Progenitor cell of endocrine pancreas (in vitro differentiated cells): Measurements from ENCODE around the gene LRCH1. TPM values are rescaled to one million over a fixed set of nuclear protein-coding genes. Genes with fewer than 3 reads are reported as not detected.

Source experiments
- DNase-seq: peaks from one replicate; pipeline ENCODE4 v3.0.0; 2021; ENCODE audit warnings: low spot score; ENCODE audit not compliant: unreplicated experiment
- H3K27ac Mint-ChIP-seq: 2 replicates; pipeline ENCODE4 v1.8.0; 2021; ENCODE audit warnings: mild to moderate bottlenecking, moderate library complexity, mixed read lengths
- H3K27me3 Mint-ChIP-seq: 2 replicates; pipeline ENCODE4 v1.8.0; 2021; ENCODE audit warnings: mixed read lengths
- H3K36me3 Mint-ChIP-seq: 2 replicates; pipeline ENCODE4 v1.8.0; 2022; ENCODE audit warnings: mixed read lengths; ENCODE audit not compliant: insufficient read depth
- H3K4me1 Mint-ChIP-seq: 2 replicates; pipeline ENCODE4 v1.8.0; 2021; ENCODE audit warnings: low read depth, mixed read lengths
- H3K4me3 Mint-ChIP-seq: 2 replicates; pipeline ENCODE4 v1.8.0; 2021; ENCODE audit warnings: low read depth, mild to moderate bottlenecking, moderate library complexity, mixed read lengths
- H3K9me3 Mint-ChIP-seq: 2 replicates; pipeline ENCODE4 v1.8.0; 2021; ENCODE audit warnings: low read depth, mixed read lengths
- total RNA-seq: library from RNA; stranded (reverse); gene quantifications from 2 replicates; pipeline ENCODE4 v1.2.1, GENCODE V29; 2021
- TF ChIP-seq, protein P1 (sequence below): fragments of 200-600 bp; sonication (generic); IDR thresholded peaks from one replicate; pipeline ENCODE4 v1.5.0; 2021; ENCODE audit warnings: antibody characterized with exemption, mild to moderate bottlenecking; ENCODE audit not compliant: unreplicated experiment

LRCH1 gene
- total RNA-seq, 1 donor from 2014 or later, result 17.9 TPM

DNA sequence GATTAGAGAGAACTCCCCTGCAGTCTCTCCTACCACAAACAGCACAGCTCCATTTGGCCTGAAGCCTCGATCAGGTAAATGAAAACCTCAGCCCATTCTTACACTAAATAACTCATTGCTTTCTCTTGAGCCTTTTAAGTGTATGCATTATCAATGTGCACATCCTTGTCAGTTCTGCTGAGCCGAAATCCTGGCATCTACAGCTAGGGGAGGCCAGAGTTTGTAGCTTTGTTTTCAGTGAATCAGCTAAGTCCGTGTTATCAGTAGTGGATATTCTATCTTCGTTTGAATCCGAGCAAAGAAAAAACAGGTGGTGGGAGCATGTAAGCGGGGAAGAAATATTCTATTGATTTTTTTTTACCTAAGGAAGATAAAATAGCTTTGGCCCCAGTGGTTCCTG is 159.6 kb downstream of the LRCH1 start:
- TF ChIP-seq, protein P1, sequence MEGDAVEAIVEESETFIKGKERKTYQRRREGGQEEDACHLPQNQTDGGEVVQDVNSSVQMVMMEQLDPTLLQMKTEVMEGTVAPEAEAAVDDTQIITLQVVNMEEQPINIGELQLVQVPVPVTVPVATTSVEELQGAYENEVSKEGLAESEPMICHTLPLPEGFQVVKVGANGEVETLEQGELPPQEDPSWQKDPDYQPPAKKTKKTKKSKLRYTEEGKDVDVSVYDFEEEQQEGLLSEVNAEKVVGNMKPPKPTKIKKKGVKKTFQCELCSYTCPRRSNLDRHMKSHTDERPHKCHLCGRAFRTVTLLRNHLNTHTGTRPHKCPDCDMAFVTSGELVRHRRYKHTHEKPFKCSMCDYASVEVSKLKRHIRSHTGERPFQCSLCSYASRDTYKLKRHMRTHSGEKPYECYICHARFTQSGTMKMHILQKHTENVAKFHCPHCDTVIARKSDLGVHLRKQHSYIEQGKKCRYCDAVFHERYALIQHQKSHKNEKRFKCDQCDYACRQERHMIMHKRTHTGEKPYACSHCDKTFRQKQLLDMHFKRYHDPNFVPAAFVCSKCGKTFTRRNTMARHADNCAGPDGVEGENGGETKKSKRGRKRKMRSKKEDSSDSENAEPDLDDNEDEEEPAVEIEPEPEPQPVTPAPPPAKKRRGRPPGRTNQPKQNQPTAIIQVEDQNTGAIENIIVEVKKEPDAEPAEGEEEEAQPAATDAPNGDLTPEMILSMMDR, result no peak
- H3K36me3 Mint-ChIP-seq, result peaks cover 4% of the 10 kb centered on the region
- H3K4me3 Mint-ChIP-seq, result no peak overlapping the region
- peaks cover 27% of the 10 kb centered on the region for H3K4me1 Mint-ChIP-seq
- DNase-seq, result no peak
- no peaks in the 10 kb centered on the region for H3K9me3 Mint-ChIP-seq
- no peaks in the 10 kb centered on the region for H3K27me3 Mint-ChIP-seq
- H3K27ac Mint-ChIP-seq, result no peak overlapping the region

DNA sequence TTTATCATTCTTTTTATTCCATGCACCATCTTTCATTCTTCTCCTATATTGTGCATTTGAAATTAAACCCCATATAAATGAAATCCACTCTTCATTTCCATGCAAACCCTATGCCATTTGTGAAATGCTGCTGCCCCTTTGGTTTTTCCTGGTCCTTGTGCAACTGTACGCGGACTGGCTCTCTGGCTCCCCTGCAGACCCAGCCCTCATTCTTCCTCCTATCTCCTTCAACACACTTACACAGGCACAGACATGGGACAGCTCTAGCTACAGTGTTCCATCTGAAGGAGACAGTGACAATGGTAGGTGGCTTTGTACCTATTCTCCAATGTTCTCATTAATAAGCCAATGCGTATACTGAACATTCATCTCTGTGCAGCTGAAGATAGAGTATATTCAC is 162.4 kb downstream of the LRCH1 start:
- no peak for DNase-seq
- TF ChIP-seq, protein P1, result no peak
- H3K27me3 Mint-ChIP-seq, result no peaks in the 10 kb centered on the region
- no peak overlapping the region for H3K27ac Mint-ChIP-seq
- H3K36me3 Mint-ChIP-seq, result peaks cover 4% of the 10 kb centered on the region
- H3K4me3 Mint-ChIP-seq, result no peak overlapping the region
- no peaks in the 10 kb centered on the region for H3K9me3 Mint-ChIP-seq
- peaks cover 26% of the 10 kb centered on the region for H3K4me1 Mint-ChIP-seq

DNA sequence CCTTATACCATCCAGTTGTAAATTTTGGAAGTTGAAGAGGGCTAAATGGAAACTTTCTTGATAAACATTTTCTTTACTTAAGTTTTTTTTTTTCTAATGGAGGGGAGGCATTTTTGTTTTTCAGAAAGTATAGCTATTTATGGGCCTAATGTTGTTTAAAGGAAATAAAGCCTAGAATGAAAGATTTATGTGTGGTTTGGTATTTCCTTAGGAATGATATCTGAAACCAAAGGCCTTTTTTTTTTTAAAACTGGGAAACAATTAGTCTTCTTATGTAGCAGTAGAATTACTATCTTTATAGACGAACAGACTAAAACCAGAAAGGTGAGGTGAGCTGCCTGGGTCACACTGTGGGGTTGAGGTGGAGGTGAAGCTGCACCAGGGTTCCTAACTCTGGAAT is 163.9 kb downstream of the LRCH1 start:
- TF ChIP-seq, protein P1, result no peak

DNA sequence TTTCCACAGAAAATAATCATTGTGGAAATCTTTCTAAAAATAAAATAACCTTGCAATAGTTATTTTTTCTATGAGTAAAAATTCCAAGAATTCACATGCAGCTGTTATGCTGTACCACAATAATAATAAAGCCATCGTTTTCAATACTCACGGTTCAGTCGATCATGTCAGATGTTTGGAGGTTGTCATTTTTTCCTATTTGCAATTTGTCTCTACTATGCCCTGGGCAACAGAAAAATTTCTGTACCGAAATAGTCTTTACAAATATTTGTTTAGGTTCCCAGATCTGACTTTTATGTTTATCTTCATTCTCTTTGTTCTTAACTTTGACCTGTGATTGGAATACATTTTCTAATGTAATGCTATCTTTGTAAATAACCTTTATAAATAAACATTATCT is 164.3 kb downstream of the LRCH1 start:
- Mint-ChIP-seq H3K4me3 (no peak overlapping the region), H3K9me3 (no peaks in the 10 kb centered on the region), H3K36me3 (peaks cover 4% of the 10 kb centered on the region), H3K27ac (no peak overlapping the region), H3K27me3 (no peaks in the 10 kb centered on the region), H3K4me1 (peaks cover 23% of the 10 kb centered on the region)
- no peak for DNase-seq
- TF ChIP-seq, protein P1, result no peak

More for the DNA sequence above, 163.9 kb downstream of the LRCH1 start:
- no peak for DNase-seq
- Mint-ChIP-seq H3K4me3 (no peak overlapping the region), H3K27me3 (no peaks in the 10 kb centered on the region), H3K27ac (no peak overlapping the region), H3K9me3 (no peaks in the 10 kb centered on the region), H3K4me1 (peaks cover 26% of the 10 kb centered on the region), H3K36me3 (peaks cover 4% of the 10 kb centered on the region)

DNA sequence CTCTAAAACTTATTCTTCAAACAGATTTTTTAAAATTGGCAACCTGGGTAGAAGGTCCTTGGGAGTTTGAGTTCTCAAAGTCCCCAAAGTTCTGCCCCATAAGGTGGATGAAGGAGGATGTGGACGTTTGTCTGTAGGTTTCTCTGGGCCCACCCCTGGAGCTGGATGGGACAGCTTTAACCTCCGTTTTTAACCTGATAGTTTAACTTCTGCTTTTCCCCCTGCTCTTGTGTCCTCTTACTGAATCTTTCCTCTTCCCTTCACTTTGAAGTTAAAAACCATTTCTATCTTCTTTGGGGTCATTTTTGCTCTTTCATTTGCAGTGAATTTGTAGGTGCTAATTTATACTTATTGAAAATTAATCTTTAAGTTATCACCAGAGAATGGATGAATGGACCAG is 164.9 kb downstream of the LRCH1 start:
- Mint-ChIP-seq H3K27ac (no peak overlapping the region), H3K4me1 (peaks cover 17% of the 10 kb centered on the region), H3K36me3 (peaks cover 4% of the 10 kb centered on the region), H3K4me3 (no peak overlapping the region), H3K27me3 (no peaks in the 10 kb centered on the region), H3K9me3 (no peaks in the 10 kb centered on the region)
- TF ChIP-seq, protein P1, result no peak
- no peak for DNase-seq
